Caco-2 (cell line): ENCODE results near the gene DCUN1D2. TPM values are rescaled to one million over a fixed set of nuclear protein-coding genes. Genes with fewer than 3 reads are reported as not detected.
"Not testable (repeated sequence)": the region's sequence is repeated elsewhere in the genome, so short reads cannot be mapped to it uniquely, and the experiment has no call there.

Experiments
- BruUV-seq: library from RNA; stranded (reverse); fragments of 400-500 nt; replicated peaks from 2 replicates; lab custom pipeline; 2021; lab: Mats Ljungman, UMichigan
- CTCF ChIA-PET: fragments of 300-600 bp; sonication (Branson Sonifier 250); formaldehyde crosslinking; loops from one replicate; lab custom pipeline; 2022; ENCODE audit warnings: antibody characterized with exemption; lab: Charles Lee
- POLR2A ChIA-PET: fragments of 300-600 bp; sonication (Branson Sonifier 250); formaldehyde crosslinking; loops from one replicate; lab custom pipeline; 2022; ENCODE audit warnings: antibody characterized with exemption; lab: Charles Lee
- DNase-seq, 2 experiments: peaks; one replicate each; pipeline versions ENCODE4 v3.0.0 to v3.0.0-alpha.2; 2020 to 2022
- H3K27me3 ChIP-seq: replicated peaks from 2 replicates; pipeline ENCODE4 v1.6.0; 2011; ENCODE audit warnings: low read length; ENCODE audit not compliant: control insufficient read depth, insufficient read depth
- H3K36me3 ChIP-seq: 2 replicates; pipeline ENCODE4 v1.5.1; 2011; ENCODE audit warnings: low read length; ENCODE audit not compliant: control insufficient read depth, insufficient read depth
- H3K4me1 ChIP-seq: fragments of 250-450 bp; sonication (Bioruptor Pico); 2 replicates; pipeline ENCODE4 v1.5.1; 2020; ENCODE audit warnings: mild to moderate bottlenecking
- H3K4me3 ChIP-seq: 2 replicates; pipeline ENCODE4 v1.5.1; 2011; ENCODE audit warnings: low read depth, mild to moderate bottlenecking, control low read depth, low read length
- H3K9me3 ChIP-seq: fragments of 250-450 bp; sonication (Bioruptor Pico); 2 replicates; pipeline ENCODE4 v1.5.1; 2020; ENCODE audit warnings: mild to moderate bottlenecking, moderate library complexity
- H3K27ac Mint-ChIP-seq: one replicate; pipeline ENCODE4 v1.8.0; 2022; ENCODE audit warnings: mixed read lengths; ENCODE audit not compliant: unreplicated experiment
- H3K27me3 Mint-ChIP-seq: one replicate; pipeline ENCODE4 v1.8.0; 2022; ENCODE audit warnings: mixed read lengths; ENCODE audit not compliant: insufficient read depth, unreplicated experiment
- H3K36me3 Mint-ChIP-seq: one replicate; pipeline ENCODE4 v1.8.0; 2022; ENCODE audit warnings: mild to moderate bottlenecking, mixed read lengths; ENCODE audit not compliant: insufficient read depth, unreplicated experiment
- H3K4me1 Mint-ChIP-seq: one replicate; pipeline ENCODE4 v1.8.0; 2022; ENCODE audit warnings: low read depth, mixed read lengths; ENCODE audit not compliant: unreplicated experiment
- H3K4me3 Mint-ChIP-seq: one replicate; pipeline ENCODE4 v1.8.0; 2022; ENCODE audit warnings: mild to moderate bottlenecking, moderate library complexity, mixed read lengths; ENCODE audit not compliant: unreplicated experiment
- H3K9me3 Mint-ChIP-seq: one replicate; pipeline ENCODE4 v1.8.0; 2022; ENCODE audit warnings: mixed read lengths; ENCODE audit not compliant: unreplicated experiment
- intact Hi-C: fragments of 100-400 bp; cut with micrococcal nuclease; formaldehyde crosslinking; loops from one replicate; pipeline ENCODE4 v1.10.0; 2022; ENCODE audit not compliant: unreplicated experiment
- total RNA-seq: library from RNA; stranded (reverse); gene quantifications from 2 replicates; pipeline ENCODE4 v1.2.3, GENCODE V29; 2022
- TF ChIP-seq, protein P1 (sequence below), 2 experiments: fragments of 200-600 bp in 1 of 2; IDR thresholded peaks; 1 replicate in 1 of 2; 2 replicates in 1 of 2; pipeline versions ENCODE4 v1.5.1 to v1.8.0; 2011 to 2022; ENCODE audit warnings: antibody characterized with exemption in 1 of 2, control low read depth in 1 of 2, inconsistent platforms in 1 of 2, low read depth in 1 of 2, low read length in 1 of 2, mild to moderate bottlenecking in 1 of 2, moderate library complexity in 1 of 2; ENCODE audit not compliant: insufficient read depth in 1 of 2, severe bottlenecking in 1 of 2, unreplicated experiment in 1 of 2

DCUN1D2 gene
- total RNA-seq, 1 experiment from 2014 or later: 59.4 TPM

DNA sequence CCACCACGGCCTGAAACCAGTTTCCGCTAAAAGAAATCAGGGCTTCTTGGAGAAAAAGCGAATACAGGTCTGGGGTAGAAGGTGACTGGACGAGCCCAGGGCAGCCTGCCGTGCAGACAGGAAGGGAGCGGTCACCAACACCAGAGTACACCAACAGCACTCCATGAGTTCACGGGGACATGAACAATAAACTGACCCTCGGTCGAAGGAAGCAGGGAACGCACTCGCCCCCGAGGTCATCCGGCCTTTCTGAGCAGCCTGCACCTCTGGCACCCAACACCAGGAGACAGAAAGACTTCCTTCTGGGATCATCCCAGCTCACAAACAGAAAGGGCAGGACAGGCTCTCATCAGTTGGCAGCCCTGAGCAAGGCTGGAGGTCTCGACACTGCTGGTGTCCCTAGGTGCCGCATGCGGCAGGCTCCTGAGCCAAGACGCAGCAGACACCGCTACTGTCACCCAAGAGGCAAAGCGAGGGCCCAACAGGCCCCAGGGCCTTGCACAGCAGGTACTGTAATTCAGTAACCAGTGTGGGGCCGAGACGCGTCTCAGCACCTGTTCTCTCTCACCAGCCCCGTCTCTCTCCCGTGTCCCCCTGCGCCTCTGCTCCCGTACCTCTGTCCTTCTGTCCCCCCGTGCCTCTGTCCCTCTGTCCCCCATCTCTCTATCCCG lies 18.0 kb downstream of the DCUN1D2 start:
- no peaks in the 10 kb centered on the region for H3K27me3 Mint-ChIP-seq
- intact Hi-C loops: no loop called here
- Histone ChIP-seq H3K4me3 (no peak overlapping the region), H3K27me3 (no peaks in the 10 kb centered on the region), H3K36me3 (peaks cover 6% of the 10 kb centered on the region; the same call in 1 of the 2 replicates), H3K9me3 (no peaks in the 10 kb centered on the region), H3K4me1 (no peaks in the 10 kb centered on the region)
- no peaks in the 10 kb centered on the region for H3K9me3 Mint-ChIP-seq
- POLR2A ChIA-PET: no interaction called here
- TF ChIP-seq, protein P1, sequence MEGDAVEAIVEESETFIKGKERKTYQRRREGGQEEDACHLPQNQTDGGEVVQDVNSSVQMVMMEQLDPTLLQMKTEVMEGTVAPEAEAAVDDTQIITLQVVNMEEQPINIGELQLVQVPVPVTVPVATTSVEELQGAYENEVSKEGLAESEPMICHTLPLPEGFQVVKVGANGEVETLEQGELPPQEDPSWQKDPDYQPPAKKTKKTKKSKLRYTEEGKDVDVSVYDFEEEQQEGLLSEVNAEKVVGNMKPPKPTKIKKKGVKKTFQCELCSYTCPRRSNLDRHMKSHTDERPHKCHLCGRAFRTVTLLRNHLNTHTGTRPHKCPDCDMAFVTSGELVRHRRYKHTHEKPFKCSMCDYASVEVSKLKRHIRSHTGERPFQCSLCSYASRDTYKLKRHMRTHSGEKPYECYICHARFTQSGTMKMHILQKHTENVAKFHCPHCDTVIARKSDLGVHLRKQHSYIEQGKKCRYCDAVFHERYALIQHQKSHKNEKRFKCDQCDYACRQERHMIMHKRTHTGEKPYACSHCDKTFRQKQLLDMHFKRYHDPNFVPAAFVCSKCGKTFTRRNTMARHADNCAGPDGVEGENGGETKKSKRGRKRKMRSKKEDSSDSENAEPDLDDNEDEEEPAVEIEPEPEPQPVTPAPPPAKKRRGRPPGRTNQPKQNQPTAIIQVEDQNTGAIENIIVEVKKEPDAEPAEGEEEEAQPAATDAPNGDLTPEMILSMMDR (IDR thresholded peaks at IDR 0.05; ENCODE audit: insufficient read depth in 1 of 2, low read depth in 1 of 2, low read length in 1 of 2, severe bottlenecking in 1 of 2, unreplicated experiment in 1 of 2): no peak
- H3K4me1 Mint-ChIP-seq: peaks cover 8% of the 10 kb centered on the region
- no peak overlapping the region for H3K4me3 Mint-ChIP-seq
- CTCF ChIA-PET: no interaction called here
- peaks cover 57% of the 10 kb centered on the region for H3K36me3 Mint-ChIP-seq
- peak overlapping the region; percentile 12 for H3K27ac Mint-ChIP-seq
- BruUV-seq: no TSS peak
- no peak for DNase-seq

DNA sequence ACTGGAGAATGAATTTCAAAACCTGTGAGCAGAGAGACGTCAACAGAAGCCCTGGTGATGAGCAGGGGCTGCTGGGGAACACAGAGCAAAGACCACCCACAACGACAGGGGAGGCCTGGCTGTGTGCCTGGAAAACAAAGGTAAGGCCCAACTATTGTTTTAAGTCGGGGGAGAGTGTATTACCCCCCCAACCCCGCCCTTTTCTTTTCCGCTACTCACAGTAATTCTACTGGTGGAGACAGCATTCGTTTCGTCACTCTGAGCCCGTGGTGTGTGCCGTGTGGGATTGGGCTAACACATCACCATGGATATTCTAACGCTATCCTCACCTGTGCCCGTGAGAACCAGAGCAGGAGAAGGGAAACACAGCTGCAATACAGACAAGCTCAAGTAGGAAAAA lies 18.7 kb downstream of the DCUN1D2 start:
- Mint-ChIP-seq H3K27ac (no peak overlapping the region), H3K4me1 (peaks cover 8% of the 10 kb centered on the region), H3K9me3 (no peaks in the 10 kb centered on the region), H3K4me3 (no peak overlapping the region), H3K27me3 (no peaks in the 10 kb centered on the region), H3K36me3 (peaks cover 58% of the 10 kb centered on the region)
- no TSS peak for BruUV-seq
- Histone ChIP-seq H3K4me1 (no peaks in the 10 kb centered on the region), H3K27me3 (no peaks in the 10 kb centered on the region), H3K4me3 (no peak overlapping the region), H3K9me3 (no peaks in the 10 kb centered on the region), H3K36me3 (peaks cover 6% of the 10 kb centered on the region; the same call in 1 of the 2 replicates)
- TF ChIP-seq, protein P1 (IDR thresholded peaks at IDR 0.05; ENCODE audit: insufficient read depth in 1 of 2, low read depth in 1 of 2, low read length in 1 of 2, severe bottlenecking in 1 of 2, unreplicated experiment in 1 of 2): no peak
- DNase-seq: no peak
- ChIA-PET CTCF (no interaction called here), POLR2A (no interaction called here)
- intact Hi-C loops: no loop called here

DNA sequence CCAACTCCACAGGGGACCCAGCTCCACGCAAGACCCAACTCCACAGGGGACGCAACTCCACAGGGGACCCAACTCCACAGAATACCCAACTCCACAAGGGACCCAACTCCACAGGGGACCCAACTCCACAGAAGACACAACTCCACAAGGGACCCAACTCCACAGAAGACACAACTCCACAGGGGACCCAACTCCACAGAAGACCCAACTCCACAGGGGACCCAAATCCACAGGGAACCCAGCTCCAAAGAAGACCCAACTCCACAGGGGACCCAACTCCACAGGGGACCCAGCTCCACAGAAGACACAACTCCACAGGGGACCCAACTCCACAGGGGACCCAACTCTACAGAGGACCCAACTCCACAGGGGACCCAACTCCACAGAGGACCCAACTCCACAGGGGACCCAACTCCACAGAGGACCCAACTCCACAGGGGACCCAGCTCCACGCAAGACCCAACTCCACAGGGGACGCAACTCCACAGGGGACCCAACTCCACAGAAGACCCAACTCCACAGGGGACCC lies 19.8 kb downstream of the DCUN1D2 start:
- CTCF ChIA-PET, H3K4me3 ChIP-seq, H3K4me1 ChIP-seq, BruUV-seq, H3K9me3 ChIP-seq, H3K4me3 Mint-ChIP-seq, DNase-seq, H3K27me3 ChIP-seq, H3K9me3 Mint-ChIP-seq, intact Hi-C loops, H3K27me3 Mint-ChIP-seq, H3K27ac Mint-ChIP-seq, H3K4me1 Mint-ChIP-seq, POLR2A ChIA-PET, H3K36me3 ChIP-seq: not testable (repeated sequence)
- H3K36me3 Mint-ChIP-seq: peaks cover 55% of the 10 kb centered on the region
